IPS-11a (cell line): ENCODE measurements around the gene PSMD14.

Experiments used
- H3K4me3 ChIP-seq: one replicate; pipeline ENCODE4 v1.5.1; 2013; ENCODE audit warnings: low read depth, low read length, control low read depth

The PSMD14 gene

GRCh38 chr2:161438598-161438997 is 130.4 kb downstream of the PSMD14 start:
- H3K4me3 ChIP-seq: no peak overlapping the region

- no peak overlapping the region for H3K4me3 ChIP-seq
These were observed 136.9 kb downstream of the PSMD14 start for GRCh38 chr2:161445097-161445496.

GRCh38 chr2:161448431-161448830 is 140.2 kb downstream of the PSMD14 start:
- H3K4me3 ChIP-seq: no peak overlapping the region
